SU-DHL-6 (cell line): ENCODE measurements around the gene CHST12.

Source experiments
- H2AFZ ChIP-seq: fragments of 200-600 bp; sonication (generic); 2 replicates; pipeline ENCODE4 v1.6.1; 2014; ENCODE audit warnings: low read depth, mild to moderate bottlenecking, moderate library complexity, mixed read lengths, antibody characterized with exemption, low read length; ENCODE audit not compliant: severe bottlenecking
- H3F3A ChIP-seq: fragments of 200-600 bp; shearing (Covaris generic); 2 replicates; pipeline ENCODE4 v1.6.0; 2016; ENCODE audit warnings: antibody characterized with exemption, mild to moderate bottlenecking; ENCODE audit not compliant: insufficient read depth
- H3K27ac ChIP-seq: fragments of 200-600 bp; sonication (generic); 2 replicates; pipeline ENCODE4 v1.5.1; 2016; ENCODE audit warnings: low read depth, mild to moderate bottlenecking, low read length, moderate library complexity, mixed read lengths
- H3K27me3 ChIP-seq: fragments of 200-600 bp; sonication (generic), shearing (Covaris generic); 2 replicates; pipeline ENCODE4 v1.6.0; 2014; ENCODE audit warnings: mild to moderate bottlenecking, low read length
- H3K36me3 ChIP-seq: fragments of 200-600 bp; sonication (generic); 2 replicates; pipeline ENCODE4 v1.6.1; 2014; ENCODE audit warnings: mild to moderate bottlenecking, low read length, mixed read lengths
- H3K4me2 ChIP-seq: fragments of 300-600, 200-600 bp; shearing (Covaris generic), sonication (generic); 2 replicates; pipeline ENCODE4 v1.6.0; 2014; ENCODE audit warnings: low read length, low read depth, mild to moderate bottlenecking; ENCODE audit not compliant: poor library complexity, severe bottlenecking
- H3K4me3 ChIP-seq: fragments of 200-600 bp; sonication (generic); 2 replicates; pipeline ENCODE4 v1.5.1; 2014; ENCODE audit warnings: antibody characterized with exemption, low read length, mild to moderate bottlenecking, mixed read lengths; ENCODE audit not compliant: insufficient read depth, poor library complexity, severe bottlenecking
- H3K79me2 ChIP-seq: fragments of 200-600 bp; sonication (generic); 2 replicates; pipeline ENCODE4 v1.6.1; 2014; ENCODE audit warnings: mild to moderate bottlenecking, low read length, moderate library complexity; ENCODE audit not compliant: insufficient read depth
- H3K9ac ChIP-seq: fragments of 200-600 bp; sonication (generic); 2 replicates; pipeline ENCODE4 v1.7.0; 2014; ENCODE audit warnings: mild to moderate bottlenecking, low read length
- H3K9me2 ChIP-seq: fragments of 200-600 bp; sonication (generic); replicated peaks from 2 replicates; pipeline ENCODE4 v1.6.1; 2014; ENCODE audit warnings: low read length; ENCODE audit not compliant: insufficient read depth
- H3K9me3 ChIP-seq: fragments of 200-600 bp; sonication (generic); 2 replicates; pipeline ENCODE4 v1.6.1; 2014; ENCODE audit warnings: low read length, mixed read lengths; ENCODE audit not compliant: insufficient read depth
- H4K20me1 ChIP-seq: fragments of 200-600 bp; sonication (generic); 2 replicates; pipeline ENCODE4 v1.6.1; 2014; ENCODE audit warnings: low read depth, mild to moderate bottlenecking, antibody characterized with exemption, low read length, moderate library complexity, mixed read lengths
- EZH2phosphoT487 ChIP-seq: fragments of 200-600 bp; sonication (generic), shearing (Covaris generic); conservative IDR thresholded peaks from 2 replicates; pipeline ENCODE4 v1.6.1; 2018; ENCODE audit warnings: mild to moderate bottlenecking, antibody characterized with exemption, low read length, moderate library complexity, mixed read lengths
- TF ChIP-seq, protein P1 (sequence below): fragments of 200-600 bp; sonication (generic); IDR thresholded peaks from one replicate; pipeline ENCODE4 v1.5.1; 2017; ENCODE audit warnings: antibody characterized with exemption, mild to moderate bottlenecking, low read length, moderate library complexity; ENCODE audit not compliant: insufficient read depth, poor library complexity, severe bottlenecking

CHST12 gene

DNA sequence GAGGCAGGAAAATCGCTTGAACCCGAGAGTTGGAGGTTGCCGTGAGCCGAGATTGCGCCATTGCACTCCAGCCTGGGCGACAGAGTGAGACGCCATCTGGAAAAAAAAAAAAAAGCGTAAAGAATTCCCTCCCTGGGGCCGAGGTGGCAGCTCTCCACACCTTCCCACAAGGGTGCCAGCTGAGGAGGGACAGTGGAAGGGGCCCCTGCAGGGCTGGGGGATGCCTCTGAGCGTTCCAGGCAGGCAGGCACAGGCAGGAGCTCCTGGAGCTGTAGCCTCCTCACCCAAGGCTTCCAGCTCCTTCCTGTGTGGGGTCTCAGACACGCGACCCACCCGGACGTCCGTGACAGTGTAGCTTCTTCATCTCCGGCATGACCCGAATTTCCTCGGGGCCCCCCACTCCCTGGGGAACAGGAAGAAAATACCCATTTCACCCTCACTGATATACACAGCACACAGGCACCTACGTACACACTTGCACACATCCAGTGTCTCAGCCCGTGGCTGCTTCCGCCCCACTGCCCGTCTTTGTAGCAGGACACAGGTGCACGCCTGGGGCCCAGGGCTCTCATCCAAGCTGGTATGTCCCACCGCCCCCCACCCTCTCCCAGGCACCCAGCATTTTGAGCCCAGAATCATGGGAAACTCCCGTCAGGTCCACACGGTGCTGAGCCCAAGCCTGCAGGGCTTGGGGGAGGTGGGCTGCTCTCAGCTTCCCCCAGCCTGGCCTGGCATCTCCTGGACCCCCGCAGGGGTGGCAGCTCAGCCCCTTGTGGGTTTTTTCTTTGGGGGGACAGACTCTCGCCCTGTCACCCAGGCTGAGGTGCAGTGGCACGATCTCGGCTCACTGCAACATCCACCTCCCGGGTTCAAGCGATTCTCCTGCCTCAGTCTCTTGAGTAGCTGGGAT is 47.0 kb downstream of the CHST12 start:
- Histone ChIP-seq H3K9ac (no peak overlapping the region), H4K20me1 (no peaks in the 10 kb centered on the region), H3K27ac (no peak overlapping the region), H3K4me3 (no peak overlapping the region), H3K9me2 (no peaks in the 10 kb centered on the region), H3K27me3 (no peaks in the 10 kb centered on the region), H3K79me2 (no peaks in the 10 kb centered on the region), H2AFZ (no peak overlapping the region), H3K36me3 (no peaks in the 10 kb centered on the region), H3K4me2 (no peak overlapping the region), H3F3A (no peaks in the 10 kb centered on the region), H3K9me3 (no peaks in the 10 kb centered on the region)
- no peak for TF ChIP-seq EZH2phosphoT487
- TF ChIP-seq, protein P1, sequence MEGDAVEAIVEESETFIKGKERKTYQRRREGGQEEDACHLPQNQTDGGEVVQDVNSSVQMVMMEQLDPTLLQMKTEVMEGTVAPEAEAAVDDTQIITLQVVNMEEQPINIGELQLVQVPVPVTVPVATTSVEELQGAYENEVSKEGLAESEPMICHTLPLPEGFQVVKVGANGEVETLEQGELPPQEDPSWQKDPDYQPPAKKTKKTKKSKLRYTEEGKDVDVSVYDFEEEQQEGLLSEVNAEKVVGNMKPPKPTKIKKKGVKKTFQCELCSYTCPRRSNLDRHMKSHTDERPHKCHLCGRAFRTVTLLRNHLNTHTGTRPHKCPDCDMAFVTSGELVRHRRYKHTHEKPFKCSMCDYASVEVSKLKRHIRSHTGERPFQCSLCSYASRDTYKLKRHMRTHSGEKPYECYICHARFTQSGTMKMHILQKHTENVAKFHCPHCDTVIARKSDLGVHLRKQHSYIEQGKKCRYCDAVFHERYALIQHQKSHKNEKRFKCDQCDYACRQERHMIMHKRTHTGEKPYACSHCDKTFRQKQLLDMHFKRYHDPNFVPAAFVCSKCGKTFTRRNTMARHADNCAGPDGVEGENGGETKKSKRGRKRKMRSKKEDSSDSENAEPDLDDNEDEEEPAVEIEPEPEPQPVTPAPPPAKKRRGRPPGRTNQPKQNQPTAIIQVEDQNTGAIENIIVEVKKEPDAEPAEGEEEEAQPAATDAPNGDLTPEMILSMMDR, result no peak

DNA sequence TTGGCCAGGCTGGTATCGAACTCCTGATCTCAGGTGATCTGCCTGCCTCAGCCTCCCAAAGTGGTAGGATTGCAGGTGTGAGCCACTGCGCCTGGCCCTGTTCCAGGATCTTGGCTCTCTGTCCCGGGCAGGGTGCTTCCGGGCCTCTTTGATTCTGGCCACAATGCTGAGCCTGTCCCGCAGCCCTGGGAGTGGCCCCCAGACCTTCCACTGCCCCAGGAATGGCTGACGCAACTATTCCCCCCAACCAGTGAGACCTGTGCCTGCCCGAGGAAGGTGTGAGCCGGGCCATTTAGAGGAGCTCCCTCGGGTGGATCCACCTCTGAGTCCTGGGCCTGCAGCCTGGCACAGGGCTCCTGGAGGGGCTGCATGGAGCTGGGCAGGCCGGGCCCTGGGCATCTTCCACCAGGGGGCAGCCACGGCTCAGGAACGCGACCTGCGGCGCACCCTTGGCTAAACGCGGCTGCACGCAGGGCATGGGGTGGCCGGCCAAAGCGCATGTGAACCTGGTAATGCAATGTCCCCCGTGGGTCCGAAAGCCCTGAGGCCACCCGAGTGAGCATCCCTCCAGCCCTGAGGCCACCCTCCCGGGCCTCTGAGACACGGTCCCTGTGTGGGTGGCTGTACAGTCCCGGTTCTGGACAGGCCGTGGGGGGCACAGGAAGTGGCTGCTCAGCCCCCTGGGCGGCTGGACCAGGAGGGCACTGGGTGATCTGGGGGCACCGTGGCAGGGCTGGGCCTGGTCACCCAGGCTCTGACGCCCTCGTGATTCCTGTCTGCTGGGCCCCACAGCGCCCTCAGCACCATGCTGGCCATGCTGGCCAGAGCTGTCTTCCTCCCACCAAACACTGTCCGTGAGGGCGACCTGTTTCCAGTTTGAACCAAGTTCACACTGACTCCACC is 48.0 kb downstream of the CHST12 start:
- H3F3A ChIP-seq, result no peaks in the 10 kb centered on the region
- peak overlapping the region; percentile 12 for H3K4me2 ChIP-seq
- H2AFZ ChIP-seq, result no peak overlapping the region
- H3K9me2 ChIP-seq, result no peaks in the 10 kb centered on the region
- no peaks in the 10 kb centered on the region for H3K27me3 ChIP-seq
- H3K79me2 ChIP-seq, result no peaks in the 10 kb centered on the region
- no peak overlapping the region for H3K4me3 ChIP-seq
- no peak overlapping the region for H3K27ac ChIP-seq
- H3K36me3 ChIP-seq, result no peaks in the 10 kb centered on the region
- H3K9ac ChIP-seq, result no peak overlapping the region
- no peaks in the 10 kb centered on the region for H4K20me1 ChIP-seq
- TF ChIP-seq, protein P1, result peak; percentile 95
- TF ChIP-seq EZH2phosphoT487, result no peak
- no peaks in the 10 kb centered on the region for H3K9me3 ChIP-seq

DNA sequence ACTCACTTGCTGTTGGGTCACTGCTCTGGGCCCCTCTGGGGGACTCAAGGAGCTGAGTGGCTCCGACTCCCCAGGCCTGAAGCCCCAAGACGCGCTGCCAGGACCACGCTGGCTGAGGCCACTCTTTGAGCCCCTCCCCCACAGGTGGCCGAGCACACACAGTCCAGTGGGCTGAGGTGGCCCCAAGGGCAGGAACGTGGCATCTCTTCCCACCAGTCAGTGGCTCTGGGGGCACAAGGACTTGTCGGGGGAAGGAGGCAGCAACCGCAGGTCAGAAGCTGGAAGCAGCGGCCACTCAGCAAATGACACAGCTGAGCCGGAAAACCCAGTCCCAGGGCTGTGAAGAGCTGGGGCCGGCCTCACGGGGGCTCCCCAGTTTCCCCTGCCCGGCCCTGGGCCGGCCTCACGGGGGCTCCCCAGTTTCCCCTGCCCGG is 48.7 kb downstream of the CHST12 start:
- Histone ChIP-seq H3K9me3 (no peaks in the 10 kb centered on the region), H3K79me2 (no peaks in the 10 kb centered on the region), H3K36me3 (no peaks in the 10 kb centered on the region), H3K4me3 (no peak overlapping the region), H3K27me3 (no peaks in the 10 kb centered on the region), H3K9ac (no peak overlapping the region), H3K9me2 (no peaks in the 10 kb centered on the region), H4K20me1 (no peaks in the 10 kb centered on the region), H2AFZ (no peak overlapping the region), H3F3A (no peaks in the 10 kb centered on the region), H3K27ac (no peak overlapping the region), H3K4me2 (no peak overlapping the region)
- TF ChIP-seq, protein P1, result no peak
- no peak for TF ChIP-seq EZH2phosphoT487
